ENCODE measurements around the gene LGR5.
"Not testable (repeated sequence)": the region's sequence is repeated elsewhere in the genome, so short reads cannot be mapped to it uniquely, and the experiment has no call there.

LGR5 gene

DNA sequence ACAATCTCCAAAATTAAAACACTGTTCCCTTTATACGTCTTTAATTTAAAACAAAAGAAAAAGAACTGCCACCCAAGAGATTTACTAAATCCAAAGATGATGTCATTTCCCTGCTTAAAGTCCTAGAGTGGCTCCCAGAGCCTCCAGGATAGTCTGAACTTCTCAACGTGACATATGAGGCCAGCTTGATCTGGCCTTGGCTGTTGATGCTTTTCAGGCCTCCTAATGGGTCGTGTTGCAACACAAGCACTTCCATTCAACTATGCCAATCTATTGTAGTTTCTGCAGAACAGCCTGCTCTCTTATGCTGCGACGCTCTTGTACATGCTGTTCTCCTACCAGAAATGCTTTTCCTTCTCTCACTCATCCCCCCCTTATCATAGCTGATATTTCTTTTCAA lies 35.7 kb downstream of the LGR5 start:
- no peak for DNase-seq

DNA sequence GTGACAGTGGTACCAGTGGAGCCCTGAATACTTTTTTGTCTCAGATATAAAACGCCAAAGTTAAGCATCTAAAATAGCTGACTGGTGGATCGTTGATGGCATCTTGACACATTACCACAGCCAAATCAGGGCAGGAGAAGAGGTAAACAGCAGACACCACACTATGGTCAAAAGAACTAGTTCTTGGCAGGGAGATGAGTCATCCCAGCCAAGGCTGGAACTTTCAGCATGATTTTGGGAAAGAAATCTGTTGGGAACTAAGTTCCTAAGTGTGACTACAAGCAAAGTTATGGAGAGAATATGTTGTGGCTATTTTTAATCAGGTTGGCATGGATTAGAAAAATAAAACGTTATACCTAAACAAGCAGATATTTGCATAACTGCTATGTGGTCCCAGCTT lies 36.9 kb downstream of the LGR5 start:
- DNase-seq, result no peak

DNA sequence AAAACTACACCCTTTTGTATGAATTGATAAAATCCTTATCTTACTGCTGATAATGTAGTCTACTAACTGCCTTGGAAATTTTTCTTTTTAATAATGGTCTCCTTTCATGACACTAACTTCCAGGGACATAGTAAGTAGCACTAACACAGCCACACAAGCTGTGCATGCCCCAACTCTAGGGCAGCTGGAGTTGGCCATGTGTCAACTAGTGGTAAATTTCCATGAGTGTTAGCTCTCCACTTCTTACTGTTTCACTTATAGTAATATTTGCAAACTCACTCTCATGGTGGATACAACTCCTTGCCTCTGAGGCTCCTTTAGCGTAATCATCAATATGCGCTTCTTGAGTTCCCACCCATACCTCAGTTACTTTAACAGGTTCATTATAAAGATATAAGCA lies 38.0 kb downstream of the LGR5 start:
- no peak for DNase-seq

DNA sequence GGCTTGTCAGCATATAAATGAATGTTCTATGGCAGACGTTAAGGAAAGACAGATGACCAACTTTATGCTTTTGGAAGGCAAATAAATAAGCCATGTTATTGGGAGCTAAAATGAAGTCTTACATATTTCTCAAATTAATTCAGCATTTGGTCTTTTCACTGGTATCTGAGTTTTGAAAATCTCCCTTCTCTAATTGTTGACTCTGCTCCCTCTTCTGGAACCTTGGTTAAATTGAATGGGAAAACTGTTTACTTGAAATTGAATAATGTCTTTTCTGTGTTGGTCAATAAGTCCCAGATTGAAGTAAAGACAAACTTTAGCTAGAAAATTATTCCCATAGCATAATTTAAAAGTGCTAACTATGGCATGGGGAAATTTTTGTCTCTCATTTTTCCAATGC lies 38.7 kb downstream of the LGR5 start:
- DNase-seq, result no peak

DNA sequence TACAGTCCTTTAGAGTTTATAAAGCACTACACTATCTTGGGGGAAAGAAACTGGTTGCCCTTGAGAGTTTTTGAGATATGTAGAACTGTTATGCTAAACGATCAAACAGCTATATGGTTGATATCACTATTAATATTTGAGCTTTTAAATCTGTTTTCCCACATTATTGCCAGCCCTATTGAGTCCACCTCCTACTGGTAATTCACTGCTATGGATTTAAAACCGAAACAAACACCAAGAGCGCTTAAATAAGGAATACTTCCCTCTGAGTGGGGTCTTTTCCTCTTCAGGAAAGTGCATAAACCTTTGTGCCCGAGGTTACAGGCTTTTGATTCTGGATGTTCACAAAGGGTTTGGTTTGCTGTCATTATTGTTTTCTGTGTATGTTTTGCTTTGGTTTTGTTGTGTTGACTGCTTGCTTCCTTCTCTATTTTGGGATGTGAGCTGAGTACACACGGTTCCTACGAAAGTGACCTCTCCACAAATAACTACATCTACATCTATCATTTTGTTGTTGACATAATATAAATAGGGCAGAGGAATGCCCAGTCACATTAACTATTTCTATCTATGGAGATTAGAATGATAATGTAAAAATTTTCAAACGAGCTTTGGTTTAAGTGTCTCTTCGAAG lies 44.8 kb downstream of the LGR5 start:
- DNase-seq, result no peak

DNA sequence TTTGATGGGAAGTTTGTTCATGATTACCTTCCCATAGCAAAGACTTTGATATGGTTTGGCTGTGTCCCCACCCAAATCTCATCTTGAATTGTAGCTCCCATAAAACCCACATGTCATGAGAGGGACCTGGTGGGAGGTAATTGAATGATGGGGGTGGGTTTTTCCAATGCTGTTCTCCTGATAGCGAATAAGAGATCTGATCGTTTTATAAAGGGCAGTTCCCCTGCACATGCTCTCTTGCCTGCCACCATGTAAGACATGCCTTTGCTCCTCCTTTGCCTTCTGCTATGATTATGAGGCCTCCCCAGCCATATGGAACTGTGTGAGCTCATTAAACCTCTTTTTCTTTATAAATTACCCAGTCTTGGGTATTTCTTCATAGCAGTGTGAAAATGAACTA lies 51.2 kb downstream of the LGR5 start:
- DNase-seq, result not testable (repeated sequence)

DNA sequence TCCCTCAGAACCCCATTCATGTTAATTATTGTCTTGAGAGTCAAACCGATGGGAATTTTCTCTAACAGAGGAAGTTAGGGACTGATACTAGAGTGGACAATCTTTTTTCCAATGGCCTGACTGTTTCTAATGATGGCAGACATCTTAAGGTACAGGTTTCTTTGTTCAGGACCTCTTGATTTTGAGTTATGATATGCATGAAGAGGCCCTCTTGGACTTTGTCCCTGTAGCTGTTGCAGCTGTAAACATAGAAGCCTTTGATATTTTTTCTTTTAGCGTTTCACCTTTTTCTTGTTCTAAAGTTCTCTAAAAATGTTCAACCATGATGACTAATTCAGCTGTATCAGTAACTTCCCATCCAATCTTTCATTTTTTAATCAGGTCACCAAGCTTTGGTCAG lies 53.0 kb downstream of the LGR5 start:
- no peak for DNase-seq

DNA sequence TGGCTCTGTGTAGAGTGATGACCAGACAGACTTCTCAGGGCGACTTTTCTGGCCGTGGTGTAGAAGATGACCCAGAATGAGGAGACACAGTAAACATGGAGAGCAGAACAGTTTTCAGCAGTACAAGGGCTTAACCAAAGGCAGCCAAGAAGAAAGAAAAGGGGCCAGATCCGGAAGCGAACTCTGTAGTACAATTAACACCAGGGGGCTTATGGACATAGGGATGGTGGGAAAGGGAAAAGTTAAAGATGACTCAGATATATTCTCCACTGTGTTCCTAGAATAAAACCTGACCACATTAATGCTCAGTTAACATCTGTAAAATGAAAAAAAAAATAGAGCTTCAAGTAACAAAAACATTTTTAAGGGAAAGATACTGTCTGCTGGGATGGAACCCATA lies 60.2 kb downstream of the LGR5 start:
- DNase-seq, result no peak

DNA sequence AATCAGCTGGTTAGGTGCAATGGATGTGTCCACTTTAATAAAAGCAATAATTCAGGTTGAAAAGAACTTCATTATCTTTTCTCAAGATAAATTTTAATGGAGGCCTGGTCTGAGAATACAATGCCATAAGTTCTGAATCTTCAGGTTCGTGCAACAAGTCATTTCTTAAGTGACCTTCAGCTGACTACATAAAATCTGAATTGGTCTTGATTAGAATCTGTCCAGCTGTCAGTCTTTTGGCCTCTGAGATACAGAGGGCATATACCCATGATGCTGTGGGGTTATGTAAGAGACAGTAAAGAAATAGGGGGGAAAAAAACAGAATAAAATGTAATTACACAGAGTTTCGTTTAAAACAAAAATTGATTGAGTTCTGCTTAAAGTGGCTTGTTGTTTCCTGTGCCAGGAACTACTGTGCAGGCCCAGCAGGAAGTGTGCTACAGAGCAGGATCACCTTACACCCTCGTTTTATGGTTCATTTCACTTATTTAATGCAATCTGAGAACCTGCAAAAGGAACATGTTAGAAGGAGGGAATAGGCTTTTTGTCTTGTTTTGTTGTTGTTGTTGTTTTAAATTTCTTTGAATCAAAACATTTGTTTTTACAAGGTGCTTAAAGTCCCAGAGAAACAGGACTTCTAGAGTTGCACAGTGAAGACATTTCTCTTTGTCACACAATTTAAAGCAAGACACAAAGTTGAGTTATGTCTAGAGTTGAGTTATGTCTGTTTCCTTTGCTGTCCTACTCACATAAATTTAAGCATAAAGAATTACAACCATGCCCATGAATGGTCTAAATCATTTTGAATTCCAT lies 64.2 kb downstream of the LGR5 start:
- no peak for DNase-seq

DNA sequence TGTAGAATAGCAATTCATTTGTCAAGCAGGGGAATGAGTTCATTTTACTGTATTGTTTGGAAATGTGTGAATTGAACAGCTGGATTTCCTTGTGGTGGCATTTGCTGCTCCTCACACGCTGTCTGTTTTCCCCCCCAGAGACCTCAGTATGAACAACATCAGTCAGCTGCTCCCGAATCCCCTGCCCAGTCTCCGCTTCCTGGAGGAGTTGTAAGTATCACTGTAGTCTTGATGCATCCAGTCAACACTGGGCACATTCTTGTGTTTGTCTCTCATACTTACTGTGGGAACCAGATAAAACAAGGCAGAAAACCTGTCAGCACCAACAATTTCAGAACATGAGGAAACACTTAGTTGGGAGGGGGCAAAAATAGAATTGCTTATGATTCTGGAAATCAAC lies 64.9 kb downstream of the LGR5 start:
- DNase-seq, result no peak

DNA sequence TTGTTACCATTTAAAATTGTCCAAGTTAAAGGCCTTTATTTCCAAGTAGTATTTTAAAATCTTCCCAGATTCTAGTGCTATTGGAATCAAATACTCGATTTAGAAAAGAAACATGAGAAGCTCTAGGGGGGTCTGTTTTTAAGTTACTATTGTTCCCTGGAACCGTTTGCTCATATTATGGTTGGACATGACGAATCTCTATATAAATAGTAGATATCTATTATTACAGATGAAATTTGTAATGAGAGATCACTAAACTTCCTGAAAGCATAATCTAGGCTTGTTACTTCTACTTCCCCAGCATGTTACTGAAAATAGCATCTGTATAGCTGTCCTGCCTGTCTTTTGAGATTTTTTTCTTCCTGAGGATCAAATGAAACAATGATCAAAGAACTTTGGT lies 70.1 kb downstream of the LGR5 start:
- no peak for DNase-seq

DNA sequence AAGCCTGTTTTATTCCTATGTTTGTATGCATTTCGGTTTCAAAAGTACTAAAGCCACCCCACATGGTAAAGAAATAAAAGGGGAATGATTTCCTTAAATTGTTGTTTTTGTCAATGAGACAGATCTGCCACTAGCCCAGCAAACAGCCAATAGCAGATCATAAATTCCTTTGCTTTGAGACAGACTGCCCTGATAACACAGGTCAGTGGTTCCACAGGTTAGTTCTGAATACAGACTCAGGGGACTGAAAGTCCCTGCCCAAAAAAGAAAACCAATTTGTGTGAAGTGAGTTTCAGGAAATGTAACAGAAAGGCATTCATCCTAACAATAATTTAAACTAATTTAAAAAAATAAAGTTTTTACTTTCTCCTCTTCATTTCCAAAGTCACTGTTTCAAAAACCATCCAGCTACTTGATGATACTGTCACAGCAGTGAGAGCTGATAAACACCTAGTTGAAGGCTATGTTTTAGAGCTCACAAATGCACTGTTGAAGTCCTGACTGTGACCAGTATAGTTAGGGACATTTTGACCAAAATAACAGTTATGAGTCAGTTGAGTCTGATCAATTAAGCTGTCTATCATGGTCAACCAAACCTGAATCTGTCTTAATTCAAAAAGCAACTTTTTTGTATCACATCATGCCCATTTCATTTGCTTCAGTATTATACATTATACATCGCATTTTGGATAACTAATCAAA lies 77.7 kb downstream of the LGR5 start:
- no peak for DNase-seq

DNA sequence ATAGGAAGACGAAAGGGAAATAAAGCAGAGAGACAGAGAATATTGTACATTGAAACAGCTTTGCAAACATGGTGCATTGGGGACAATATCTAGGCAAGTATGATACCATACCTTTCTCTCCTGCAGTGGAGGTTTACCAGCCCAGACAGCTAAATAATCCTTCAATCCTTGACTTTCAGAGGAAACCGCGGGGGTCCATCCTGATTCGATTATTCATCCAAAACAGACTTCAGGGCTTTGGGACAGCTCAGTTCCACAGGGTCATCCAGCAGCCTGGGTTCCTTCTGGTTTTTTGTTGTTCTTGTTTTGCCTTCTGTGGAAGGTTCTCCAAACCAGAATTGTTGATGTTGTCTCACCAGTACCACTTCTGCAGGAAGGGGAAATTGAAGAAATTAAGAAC lies 81.5 kb downstream of the LGR5 start:
- DNase-seq, result no peak

DNA sequence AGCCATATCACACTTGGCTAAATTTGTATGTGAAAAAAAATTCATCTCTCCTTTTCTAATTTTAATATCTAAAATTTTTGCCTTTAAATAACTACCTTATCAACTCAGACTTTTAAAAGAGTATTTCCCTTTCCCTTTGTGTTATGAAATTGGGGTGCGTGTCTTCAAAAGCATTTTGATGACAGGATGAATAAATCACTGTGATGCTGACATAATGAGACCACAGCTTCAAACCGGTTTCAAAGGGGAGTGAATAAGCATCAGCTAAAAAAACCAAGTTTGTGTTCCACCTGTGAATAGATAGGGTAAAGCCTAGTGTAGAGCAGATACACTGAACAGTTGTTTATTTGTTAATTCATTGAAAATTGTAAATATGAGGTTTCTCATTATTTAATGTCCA lies 85.0 kb downstream of the LGR5 start:
- DNase-seq, result no peak

DNA sequence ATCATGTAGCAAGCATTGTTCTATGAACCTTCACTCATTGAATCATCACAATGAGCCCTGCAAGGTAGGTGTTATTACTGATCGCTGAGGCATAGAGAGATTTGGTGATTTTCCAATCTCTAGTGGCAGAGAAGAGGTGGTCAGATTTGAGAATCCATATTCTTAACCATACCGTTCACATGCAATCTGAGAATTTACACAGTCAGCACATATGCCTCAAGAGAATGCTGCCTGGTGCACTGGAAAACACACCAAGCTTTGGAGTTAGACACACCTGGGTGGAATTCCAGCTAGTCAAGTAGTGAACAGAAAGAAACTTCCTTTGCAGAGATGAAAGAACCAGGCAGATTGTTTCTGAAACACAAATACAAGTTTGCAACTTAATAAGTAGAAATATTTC lies 94.1 kb downstream of the LGR5 start:
- DNase-seq, result no peak

DNA sequence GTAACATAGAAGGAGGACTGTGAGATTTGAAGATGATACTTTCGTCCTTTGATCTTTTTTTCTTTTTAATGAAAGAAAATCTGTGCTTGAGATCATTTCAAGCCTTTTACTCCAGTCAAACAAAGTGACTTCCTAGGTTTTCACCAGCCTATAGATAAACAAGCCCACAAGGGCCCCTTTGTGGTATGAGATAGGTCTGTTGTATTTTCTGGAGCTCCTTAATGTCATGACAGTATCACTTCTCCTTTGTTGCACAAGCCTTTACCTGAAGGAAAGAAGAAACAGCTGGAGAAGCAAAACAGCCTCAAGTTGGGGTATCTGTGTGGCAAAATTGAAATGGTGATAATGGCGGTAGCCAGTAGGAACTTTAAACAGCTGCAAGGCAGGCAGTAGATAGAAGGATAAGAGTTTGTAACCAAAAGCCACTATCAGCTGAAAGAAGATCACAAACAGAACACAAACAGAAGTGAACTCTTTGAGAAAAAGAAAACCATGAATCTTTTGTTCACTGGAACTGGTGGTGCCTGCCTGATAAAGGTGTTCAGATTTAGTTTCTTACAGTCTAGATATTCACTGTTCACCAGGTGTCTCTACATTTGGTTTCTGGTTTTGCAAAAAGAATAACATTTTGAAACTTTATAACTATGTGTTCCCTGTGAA lies 96.8 kb downstream of the LGR5 start:
- no peak for DNase-seq

DNA sequence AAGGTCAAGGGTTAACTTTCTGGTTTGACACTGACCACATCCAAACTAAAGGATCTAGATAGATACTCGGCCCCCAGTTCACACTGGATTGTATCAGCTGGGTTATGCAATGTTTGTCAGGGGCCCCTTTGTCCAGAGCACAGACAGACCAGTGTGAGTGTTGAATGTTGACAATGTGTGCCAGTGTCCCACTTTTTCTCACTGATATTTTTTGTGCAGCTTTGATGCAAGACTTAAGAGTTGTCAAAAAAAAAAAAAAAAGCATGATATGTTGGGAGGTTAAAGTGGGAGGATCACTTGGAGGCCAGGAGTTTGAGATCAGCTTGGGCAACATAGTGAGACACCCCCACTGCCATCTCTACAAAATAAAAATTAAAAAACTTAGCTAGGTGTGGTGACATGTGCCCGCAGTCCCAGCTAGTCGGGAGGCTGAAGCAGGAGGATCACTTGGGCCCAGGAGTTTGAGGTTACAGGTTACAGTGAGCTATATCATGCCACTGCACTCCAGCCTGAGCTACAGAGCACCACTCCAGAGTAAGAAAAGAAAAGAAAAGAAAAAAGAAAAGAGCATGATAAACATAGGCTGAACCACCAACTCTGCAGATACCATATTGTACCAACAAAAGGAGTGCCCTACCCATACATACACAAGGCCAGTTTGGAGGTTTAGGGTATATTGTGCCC lies 97.5 kb downstream of the LGR5 start:
- no peak for DNase-seq

DNA sequence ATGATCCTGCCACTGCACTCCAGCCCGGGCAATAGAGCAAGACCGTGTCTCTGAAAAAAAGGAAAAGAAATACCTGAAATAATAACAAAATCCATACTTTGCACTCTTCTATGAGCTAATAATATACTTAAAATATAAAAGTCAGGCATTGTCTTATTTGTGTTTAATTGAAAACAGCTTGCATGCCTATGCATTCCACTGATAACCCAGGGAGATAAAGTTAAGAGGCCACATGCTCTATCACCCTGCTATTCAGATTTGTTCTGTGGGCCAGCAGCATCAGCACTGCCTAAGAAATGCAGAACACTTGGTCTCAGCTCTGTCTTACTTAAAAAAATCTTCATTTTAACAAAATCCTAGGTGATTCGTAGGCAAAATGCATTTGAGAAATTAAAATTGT lies 99.2 kb downstream of the LGR5 start:
- no peak for DNase-seq

DNA sequence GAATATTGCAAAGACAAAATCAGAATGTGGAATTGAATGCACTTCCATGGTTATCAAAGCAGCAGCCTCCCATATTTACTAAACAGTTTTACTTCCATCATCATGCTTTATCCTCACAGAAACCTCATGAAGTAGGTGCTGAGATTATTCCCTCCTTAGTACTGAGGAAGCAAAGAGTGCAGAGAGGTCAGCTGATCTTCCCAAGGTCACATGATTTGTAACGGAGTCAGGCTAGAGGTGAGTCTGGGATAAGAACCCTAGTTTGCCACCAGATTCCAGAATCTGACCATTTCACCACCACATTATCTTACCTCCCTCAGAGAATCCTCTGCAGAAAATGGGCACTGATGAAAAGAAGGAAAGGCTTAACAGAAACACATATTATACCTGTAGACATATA lies 102.0 kb downstream of the LGR5 start:
- DNase-seq, result no peak

DNA sequence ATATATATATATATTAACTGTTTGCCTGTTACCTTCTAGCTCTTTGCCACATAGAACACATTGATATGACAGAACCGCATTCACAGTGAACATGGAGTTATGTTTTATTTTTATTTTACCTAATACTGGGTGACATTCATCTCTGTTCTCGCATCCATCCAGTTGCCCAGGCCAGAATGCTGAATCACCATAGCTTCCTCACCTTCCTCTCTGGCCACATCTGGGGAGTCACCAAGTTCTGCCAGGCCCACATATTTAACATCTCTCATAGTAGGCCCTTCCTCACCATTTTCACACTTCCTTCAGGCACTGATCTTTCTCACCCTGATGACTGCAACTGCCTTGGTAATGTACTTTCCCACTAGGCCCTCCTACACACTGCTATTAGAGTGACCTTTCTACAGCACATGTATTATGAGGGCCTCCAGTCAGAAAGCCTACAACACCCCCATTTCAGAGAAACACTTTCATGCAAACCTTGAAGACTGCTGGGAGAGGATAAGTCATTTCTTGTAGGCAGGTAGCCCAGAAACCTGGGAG lies 106.8 kb downstream of the LGR5 start:
- DNase-seq, result no peak

DNA sequence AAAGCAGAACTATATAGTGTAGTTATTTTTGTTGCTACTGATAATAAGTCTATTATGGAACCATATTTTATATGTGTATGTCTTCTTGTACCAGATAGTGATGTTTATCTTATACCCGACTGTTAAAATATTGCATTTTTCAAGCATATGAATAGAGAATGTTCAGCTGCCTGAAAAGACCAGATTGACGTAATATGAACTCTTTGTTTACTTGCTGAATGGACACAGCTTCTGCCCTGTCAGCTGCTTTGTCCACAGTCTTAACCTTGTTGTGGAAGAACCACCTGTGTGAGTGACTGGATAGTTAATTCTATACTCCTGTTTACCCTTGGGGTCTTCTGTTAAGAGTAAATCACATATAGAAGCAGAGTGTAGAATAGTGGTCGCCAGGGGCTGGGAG lies 109.3 kb downstream of the LGR5 start:
- no peak for DNase-seq

DNA sequence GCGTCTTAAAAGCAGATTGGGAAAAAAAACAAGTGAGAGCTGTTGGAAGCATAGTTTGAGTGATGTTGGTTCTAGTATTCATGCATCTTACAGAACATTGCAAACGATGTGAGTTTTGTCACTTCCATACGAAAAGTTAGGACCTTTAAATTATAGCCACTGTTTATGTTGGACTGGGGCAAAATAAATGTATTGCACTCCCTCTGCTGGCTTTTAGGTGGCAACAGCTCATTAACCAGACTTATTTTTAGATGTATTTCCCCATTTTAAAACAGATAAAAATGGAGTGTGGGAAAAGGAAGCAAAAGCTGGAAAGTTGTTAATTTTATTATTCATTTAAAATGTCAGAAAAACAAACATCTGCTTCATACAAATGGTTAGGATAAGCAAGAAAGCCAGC lies 111.9 kb downstream of the LGR5 start:
- DNase-seq, result no peak

All from stimulated activated CD4-positive, alpha-beta T cell treated with anti-CD3 and anti-CD28 coated beads, Interleukin-4, amount 100 ng/mL, for 4 hours (primary cell).